Nucleus accumbens (tissue), 56 donors: ENCODE measurements around the gene HMCN2.
"Not testable (repeated sequence)": the region's sequence is repeated elsewhere in the genome, so short reads cannot be mapped to it uniquely, and the experiment has no call there.

ENCODE experiments used
- DNase-seq, 56 donors: peaks; one replicate each; lab custom pipeline; 2025; lab: John Stamatoyannopoulos, UW

The HMCN2 gene

DNA sequence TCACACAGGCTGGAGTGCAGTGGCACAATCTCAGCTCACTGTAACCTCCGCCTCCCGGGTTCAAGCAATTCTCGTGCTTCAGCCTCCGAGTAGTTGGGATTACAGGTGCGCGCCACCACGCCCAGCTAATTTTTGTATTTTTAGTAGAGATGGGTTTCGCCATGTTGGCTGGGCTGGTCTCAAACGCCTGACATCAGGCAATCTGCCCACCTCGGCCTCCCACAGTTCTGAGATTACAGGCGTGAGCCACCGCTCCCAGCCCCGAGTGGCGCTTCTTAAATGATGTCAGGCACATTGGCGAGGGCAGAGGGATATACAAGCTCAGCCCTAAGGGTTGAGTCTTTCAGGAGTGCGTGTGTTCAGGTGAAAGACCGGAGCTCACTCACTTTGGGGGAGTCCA, 75.0 kb downstream of the HMCN2 start:
- not testable (repeated sequence) for DNase-seq

DNA sequence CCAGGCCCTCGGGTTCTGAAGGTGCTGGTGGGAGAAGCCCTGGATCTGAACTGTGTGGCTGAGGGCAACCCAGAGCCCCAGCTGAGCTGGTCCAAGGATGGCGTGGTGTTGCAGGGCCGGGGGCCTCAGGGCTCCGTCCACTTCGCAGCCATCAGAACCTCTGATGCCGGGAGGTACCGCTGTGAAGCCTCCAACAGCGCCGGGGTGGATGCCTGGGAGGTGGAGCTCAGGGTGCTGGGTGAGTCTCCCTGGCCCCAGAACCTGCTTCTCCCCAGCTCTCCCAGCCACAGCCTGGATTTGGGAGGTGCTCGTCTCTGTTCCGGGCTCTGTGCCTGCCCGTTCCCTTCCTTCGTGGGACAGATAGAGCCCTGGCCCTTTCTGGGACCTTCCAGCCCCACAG, 75.6 kb downstream of the HMCN2 start:
- DNase-seq, result no peak

GRCh38 chr9:130341839-130342713, 76.5 kb downstream of the HMCN2 start:
- DNase-seq, result no peak

DNA sequence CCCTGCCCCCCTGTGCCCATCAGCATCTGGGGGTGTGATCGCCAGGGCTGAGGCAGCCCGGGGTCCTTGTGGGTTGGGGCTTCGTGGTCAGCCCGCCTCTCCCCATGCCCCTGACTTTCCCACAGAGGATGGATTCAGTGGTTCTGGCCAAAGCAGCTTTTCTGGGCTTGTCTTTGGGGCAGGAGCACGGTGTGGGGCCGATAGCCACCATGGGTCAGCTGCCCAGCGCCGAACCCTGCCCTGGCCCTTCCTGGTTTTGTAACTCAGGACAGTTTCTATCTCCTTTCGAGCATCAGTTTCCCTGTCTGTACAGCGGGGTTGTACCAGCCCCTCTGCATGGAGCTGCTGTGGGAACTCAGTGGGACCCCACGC, 77.1 kb downstream of the HMCN2 start:
- DNase-seq, result no peak

DNA sequence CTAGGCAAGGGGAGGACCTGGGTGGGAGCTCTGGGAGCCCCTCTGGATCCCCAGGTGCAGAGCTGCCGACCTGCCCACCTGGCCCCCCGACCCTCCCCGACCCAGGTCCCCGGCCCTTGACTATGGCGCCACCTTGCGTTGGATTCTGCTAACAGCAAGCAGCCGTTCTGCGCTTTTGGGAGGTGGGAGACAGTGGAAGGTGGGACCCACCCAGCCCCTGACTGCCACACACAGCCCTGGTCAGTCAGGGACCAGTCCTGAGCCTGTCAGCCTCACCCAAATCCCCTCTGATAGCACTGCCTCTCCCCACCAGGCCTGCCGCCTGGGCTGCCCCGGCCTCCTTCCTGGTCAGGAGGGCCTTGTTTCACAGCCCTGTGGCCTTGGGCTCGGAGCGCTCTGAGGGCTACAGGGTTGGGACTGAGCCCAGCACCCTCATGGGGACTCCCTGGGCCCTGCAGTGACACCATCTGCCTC, 77.9 kb downstream of the HMCN2 start:
- peak in 15 of 56 donors; percentile 0 to 45 (median 11) for DNase-seq

GRCh38 chr9:130344366-130344765, 78.8 kb downstream of the HMCN2 start:
- DNase-seq, result no peak

GRCh38 chr9:130345009-130345896, 79.7 kb downstream of the HMCN2 start:
- DNase-seq, result no peak

- no peak for DNase-seq
These were observed 80.4 kb downstream of the HMCN2 start for GRCh38 chr9:130345897-130346385.

DNA sequence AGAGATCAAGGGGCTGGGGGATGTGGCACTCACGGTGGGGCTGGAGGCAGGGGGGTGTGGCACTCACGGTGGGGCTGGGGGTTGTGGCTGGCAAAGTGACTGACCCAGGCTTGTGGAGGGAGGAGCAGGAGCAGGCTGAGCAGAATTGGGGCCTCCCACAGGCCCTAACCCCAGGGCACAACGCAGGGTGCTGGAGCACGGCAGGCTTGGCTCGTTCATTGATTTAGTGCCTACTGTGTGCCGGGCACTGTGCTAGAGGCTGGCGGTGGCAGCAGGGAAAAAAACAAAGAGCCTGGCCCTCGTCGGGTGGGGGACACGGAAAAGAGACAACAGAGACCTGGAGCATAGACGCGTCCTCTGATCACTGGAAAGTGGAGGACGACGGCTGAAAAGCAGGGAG, 80.9 kb downstream of the HMCN2 start:
- DNase-seq, result no peak

- no peak for DNase-seq
These were observed 81.5 kb downstream of the HMCN2 start for GRCh38 chr9:130347036-130347435.

DNA sequence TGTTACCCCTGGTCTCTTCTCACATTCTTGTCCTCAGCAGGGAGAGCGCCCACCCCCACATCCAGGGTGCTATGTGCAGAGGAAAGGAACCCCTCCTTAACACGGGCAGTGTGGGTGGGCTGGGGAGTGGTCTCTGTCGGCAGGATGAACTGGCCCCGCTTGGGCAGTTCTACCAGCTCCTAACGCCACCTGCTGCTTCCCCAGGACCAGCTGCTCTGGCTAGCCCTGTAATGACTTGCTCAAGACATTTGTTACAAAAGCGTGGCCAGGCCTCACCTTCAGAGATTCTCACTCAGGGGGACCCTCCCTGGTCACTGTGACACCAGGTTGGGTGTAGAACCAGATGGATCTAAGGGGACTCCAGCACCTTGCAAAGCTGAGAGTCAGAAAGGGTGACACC, 82.4 kb downstream of the HMCN2 start:
- no peak for DNase-seq

- DNase-seq, result no peak
These were observed 82.8 kb downstream of the HMCN2 start for GRCh38 chr9:130348341-130348740.

DNA sequence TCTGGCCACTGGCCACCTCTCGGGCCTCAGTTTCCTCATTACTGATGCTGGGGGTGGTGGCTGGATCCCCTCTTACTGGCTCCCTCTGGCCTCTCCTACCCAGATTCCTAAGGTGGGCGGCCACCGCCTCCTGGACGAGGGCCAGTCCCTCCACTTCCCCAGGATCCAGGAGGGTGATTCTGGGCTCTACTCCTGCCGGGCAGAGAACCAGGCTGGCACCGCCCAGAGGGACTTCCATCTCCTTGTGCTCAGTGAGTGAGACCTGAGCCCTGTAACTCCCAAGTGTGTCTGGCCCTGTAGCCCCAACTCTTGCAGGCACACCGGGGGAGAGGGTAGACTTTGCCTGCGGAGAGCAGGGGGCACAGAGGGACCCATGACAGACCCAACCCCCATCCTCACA, 83.3 kb downstream of the HMCN2 start:
- DNase-seq, result no peak

DNA sequence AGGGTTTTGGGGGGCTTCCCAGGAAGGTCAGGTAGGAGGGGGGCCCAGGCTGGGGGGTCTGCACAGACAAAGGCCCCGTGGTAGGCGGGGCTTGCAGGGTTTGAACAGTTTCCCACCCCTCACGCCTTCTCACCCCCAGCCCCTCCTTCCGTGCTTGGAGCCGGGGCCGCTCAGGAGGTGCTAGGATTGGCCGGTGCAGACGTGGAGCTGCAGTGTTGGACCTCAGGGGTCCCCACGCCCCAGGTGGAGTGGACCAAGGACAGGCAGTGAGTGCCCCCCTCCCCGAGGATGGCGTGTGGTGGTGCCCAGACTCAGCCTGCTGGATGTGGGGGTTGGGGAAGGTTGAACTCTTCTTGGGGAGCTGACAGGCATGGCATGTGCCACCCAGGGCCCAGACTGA, 83.8 kb downstream of the HMCN2 start:
- no peak for DNase-seq

DNA sequence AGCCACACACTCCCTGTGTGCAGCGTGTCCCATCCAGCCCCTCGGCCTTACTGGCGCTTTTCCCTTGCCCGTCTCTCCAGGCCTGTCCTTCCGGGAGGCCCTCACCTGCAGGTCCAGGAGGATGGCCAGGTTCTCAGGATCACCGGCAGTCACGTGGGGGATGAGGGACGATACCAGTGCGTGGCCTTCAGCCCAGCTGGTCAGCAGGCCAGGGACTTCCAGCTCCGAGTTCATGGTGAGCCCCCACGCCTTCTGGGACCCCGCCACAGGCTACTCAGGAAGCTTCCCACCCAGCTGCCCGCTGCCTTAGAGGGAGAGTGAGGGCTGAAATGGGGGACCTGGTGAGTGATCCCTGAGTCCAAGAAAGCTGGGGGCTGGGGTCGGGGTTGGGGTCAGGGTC, 85.8 kb downstream of the HMCN2 start:
- DNase-seq, result no peak

DNA sequence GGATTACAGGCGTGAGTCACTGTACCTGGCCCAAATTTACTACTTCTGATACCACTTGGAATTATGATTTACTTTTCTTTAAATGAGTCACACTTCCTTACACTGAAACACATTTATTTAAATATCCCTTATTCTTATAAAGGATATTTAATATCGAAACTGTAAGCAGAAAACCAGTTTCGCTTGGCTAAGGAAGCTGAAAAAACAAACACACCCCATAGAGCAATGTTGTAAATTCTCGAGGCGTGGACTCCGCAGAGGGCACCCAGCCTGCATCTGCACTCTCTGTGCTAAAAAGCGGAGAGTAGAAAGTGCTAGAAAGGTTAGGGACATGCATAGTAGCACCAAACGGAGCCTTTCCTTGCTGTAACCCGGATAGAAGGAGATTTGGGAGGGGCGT, 86.5 kb downstream of the HMCN2 start:
- no peak for DNase-seq

DNA sequence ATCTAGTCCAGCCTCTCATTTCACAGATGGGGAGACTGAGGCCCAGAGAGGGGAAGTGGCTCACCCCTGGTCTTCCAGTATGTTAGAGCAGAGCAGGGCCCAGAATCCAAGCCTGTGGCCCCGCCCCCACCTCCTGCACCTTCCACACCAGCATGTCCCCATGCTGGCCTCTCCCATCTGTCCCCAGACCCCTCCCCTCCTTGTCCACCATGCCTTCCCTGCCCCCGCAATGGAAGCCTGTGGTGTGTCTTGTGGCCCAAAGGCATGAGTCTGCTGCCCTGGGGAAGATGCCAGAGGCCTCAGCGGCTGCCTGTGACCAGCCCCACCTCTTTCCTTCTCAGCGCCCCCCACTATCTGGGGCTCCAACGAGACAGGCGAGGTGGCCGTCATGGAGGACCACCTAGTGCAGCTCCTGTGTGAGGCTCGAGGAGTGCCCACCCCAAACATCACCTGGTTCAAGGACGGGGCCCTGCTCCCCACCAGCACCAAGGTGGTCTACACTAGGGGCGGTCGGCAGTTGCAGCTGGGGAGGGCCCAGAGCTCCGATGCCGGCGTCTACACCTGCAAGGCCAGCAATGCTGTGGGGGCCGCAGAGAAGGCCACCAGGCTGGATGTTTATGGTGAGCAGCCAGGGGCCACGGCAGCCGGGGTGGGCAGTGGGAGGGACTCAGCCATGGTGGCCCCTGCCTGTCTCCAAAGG, 87.2 kb downstream of the HMCN2 start:
- no peak for DNase-seq

DNA sequence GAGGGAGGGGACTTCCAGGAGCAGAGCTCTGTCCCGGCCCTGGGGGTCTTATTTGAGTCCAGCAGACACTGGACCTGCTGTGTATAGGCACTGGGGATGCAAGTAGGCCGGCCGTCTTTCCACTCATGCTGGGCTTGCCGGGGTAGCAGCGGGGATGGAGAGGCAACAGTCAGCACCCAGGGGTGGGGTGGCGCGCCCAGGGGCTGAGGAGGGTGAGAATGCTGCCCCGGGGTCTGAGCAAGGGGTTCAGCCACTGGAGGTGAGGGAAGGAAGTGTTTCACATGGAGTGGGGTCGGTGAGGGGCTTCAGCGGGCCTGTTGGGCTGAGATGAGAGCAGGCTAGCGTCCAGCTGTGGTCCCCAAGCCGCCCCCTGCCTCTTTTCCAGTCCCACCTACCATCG, 88.8 kb downstream of the HMCN2 start:
- DNase-seq, result no peak

DNA sequence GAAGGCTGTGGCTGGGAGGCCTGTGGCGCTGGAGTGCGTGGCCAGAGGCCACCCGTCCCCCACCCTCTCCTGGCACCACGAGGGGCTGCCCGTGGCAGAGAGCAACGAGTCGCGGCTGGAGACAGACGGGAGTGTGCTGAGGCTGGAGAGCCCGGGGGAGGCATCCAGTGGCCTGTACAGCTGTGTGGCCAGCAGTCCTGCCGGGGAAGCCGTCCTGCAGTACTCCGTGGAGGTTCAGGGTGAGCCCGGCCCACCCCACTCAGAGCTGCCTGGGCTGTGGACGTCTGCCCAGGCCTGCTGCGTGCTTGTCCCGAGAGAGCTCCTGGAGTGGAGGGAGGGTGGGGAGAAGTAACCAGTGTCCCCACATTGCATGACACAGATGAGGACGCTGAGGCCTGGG, 89.2 kb downstream of the HMCN2 start:
- DNase-seq, result no peak

- DNase-seq, result no peak
These were observed 90.5 kb downstream of the HMCN2 start for GRCh38 chr9:130356033-130356432.
